ENCODE measurements around the gene IRAK2. TPM values are rescaled to one million over a fixed set of nuclear protein-coding genes. Genes with fewer than 3 reads are reported as not detected.

Gene IRAK2
- total and polyA plus RNA-seq, 12 donors = 0.73 to 3.6 (median 1.3) TPM

GRCh38 chr3:10205451-10206165, 40.9 kb downstream of the IRAK2 start:
- DNase-seq = no peak
- Histone ChIP-seq H3K27me3 (no peaks in the 10 kb centered on the region), H3K4me1 (peaks cover 0 to 21% (median 0%) of the 10 kb centered on the region in 9 donors), H3K36me3 (peaks cover 0 to 60% (median 0%) of the 10 kb centered on the region in 9 donors), H3K4me3 (no peak overlapping the region), H3K9me3 (no peaks in the 10 kb centered on the region), H3K27ac (peak overlapping the region in 1 of 10 donors; percentile 76)
- 88 to 91% methylated on average over 7 of the region's 7 CpGs for whole genome bisulfite sequencing, 2 donors
- peak in 4 of 8 donors; percentile 30 to 64 (median 50) for ATAC-seq
- intact Hi-C loops (cut with DNase I) = no loop called here
- TF ChIP-seq CTCF (IDR thresholded peaks at IDR 0.05) = no peak

GRCh38 chr3:10206166-10206511, 41.4 kb downstream of the IRAK2 start:
- ATAC-seq (peak in 1 of 8 donors; percentile 37), DNase-seq (no peak)
- H3K4me1 ChIP-seq = peaks cover 0 to 21% (median 0%) of the 10 kb centered on the region in 9 donors
- peaks cover 0 to 58% (median 0%) of the 10 kb centered on the region in 9 donors for H3K36me3 ChIP-seq
- H3K9me3 ChIP-seq = no peaks in the 10 kb centered on the region
- intact Hi-C loops (cut with DNase I) = no loop called here
- TF ChIP-seq CTCF (IDR thresholded peaks at IDR 0.05) = no peak
- H3K27ac ChIP-seq = peak overlapping the region in 1 of 10 donors; percentile 76
- no peaks in the 10 kb centered on the region for H3K27me3 ChIP-seq
- WGBS, 2 donors = 65 to 72% methylated on average over 5 of the region's 5 CpGs
- no peak overlapping the region for H3K4me3 ChIP-seq

GRCh38 chr3:10213156-10213792, 48.6 kb downstream of the IRAK2 start:
- no peaks in the 10 kb centered on the region for H3K4me1 ChIP-seq
- H3K36me3 ChIP-seq = peaks cover 0 to 69% (median 0%) of the 10 kb centered on the region in 9 donors
- H3K27ac ChIP-seq = no peak overlapping the region
- no peak overlapping the region for H3K4me3 ChIP-seq
- peaks cover 0 to 11% (median 0%) of the 10 kb centered on the region in 11 donors for H3K9me3 ChIP-seq
- intact Hi-C loops (cut with DNase I) = no loop called here
- ATAC-seq (no peak), DNase-seq (no peak)
- WGBS, 2 donors = 83 to 84% methylated on average over 9 of the region's 9 CpGs
- H3K27me3 ChIP-seq = no peaks in the 10 kb centered on the region
- no peak for TF ChIP-seq CTCF (IDR thresholded peaks at IDR 0.05)

GRCh38 chr3:10215578-10216368, 51.1 kb downstream of the IRAK2 start:
- Histone ChIP-seq H3K27me3 (no peaks in the 10 kb centered on the region), H3K9me3 (peaks cover 0 to 11% (median 0%) of the 10 kb centered on the region in 11 donors), H3K36me3 (peaks cover 0 to 70% (median 0%) of the 10 kb centered on the region in 9 donors), H3K4me1 (peaks cover 0 to 9% (median 0%) of the 10 kb centered on the region in 9 donors), H3K27ac (no peak overlapping the region), H3K4me3 (no peak overlapping the region)
- no peak for ATAC-seq
- no peak for TF ChIP-seq CTCF (IDR thresholded peaks at IDR 0.05)
- 80 to 87% methylated on average over 6 of the region's 6 CpGs for WGBS, 2 donors
- DNase-seq = no peak
- intact Hi-C loops (cut with DNase I) = loop anchor here in 1 of 10 donors (5.0 kb wide), 1 partner anchor 53 kb away; the partner anchor contains the start of gene IRAK2

All from heart right ventricle (tissue), 16 donors.